Measurements from ENCODE around the gene ROBO1.

GRCh38 chr3:78562328-78562727 lies 1205.5 kb downstream of the ROBO1 start:
- TF ChIP-seq ARID3A (IDR thresholded peaks at IDR 0.05; ENCODE audit: low read depth, low read length) (no peak), HMGXB4 (CRISPR knock-in tag; IDR thresholded peaks at IDR 0.05; ENCODE audit: borderline replicate concordance in 1 of 2, low read depth in 1 of 2) (no peak), USF2 (IDR thresholded peaks at IDR 0.05; ENCODE audit: low read depth, low read length) (no peak), USF2 (CRISPR knock-in tag; IDR thresholded peaks at IDR 0.05; ENCODE audit: borderline replicate concordance) (no peak), ZBTB21 (CRISPR knock-in tag; IDR thresholded peaks at IDR 0.05) (no peak)
- TF ChIP-seq, protein P1, sequence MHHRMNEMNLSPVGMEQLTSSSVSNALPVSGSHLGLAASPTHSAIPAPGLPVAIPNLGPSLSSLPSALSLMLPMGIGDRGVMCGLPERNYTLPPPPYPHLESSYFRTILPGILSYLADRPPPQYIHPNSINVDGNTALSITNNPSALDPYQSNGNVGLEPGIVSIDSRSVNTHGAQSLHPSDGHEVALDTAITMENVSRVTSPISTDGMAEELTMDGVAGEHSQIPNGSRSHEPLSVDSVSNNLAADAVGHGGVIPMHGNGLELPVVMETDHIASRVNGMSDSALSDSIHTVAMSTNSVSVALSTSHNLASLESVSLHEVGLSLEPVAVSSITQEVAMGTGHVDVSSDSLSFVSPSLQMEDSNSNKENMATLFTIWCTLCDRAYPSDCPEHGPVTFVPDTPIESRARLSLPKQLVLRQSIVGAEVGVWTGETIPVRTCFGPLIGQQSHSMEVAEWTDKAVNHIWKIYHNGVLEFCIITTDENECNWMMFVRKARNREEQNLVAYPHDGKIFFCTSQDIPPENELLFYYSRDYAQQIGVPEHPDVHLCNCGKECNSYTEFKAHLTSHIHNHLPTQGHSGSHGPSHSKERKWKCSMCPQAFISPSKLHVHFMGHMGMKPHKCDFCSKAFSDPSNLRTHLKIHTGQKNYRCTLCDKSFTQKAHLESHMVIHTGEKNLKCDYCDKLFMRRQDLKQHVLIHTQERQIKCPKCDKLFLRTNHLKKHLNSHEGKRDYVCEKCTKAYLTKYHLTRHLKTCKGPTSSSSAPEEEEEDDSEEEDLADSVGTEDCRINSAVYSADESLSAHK (CRISPR knock-in tag; IDR thresholded peaks at IDR 0.05; ENCODE audit: borderline replicate concordance), result no peak
- TF ChIP-seq, protein P2, sequence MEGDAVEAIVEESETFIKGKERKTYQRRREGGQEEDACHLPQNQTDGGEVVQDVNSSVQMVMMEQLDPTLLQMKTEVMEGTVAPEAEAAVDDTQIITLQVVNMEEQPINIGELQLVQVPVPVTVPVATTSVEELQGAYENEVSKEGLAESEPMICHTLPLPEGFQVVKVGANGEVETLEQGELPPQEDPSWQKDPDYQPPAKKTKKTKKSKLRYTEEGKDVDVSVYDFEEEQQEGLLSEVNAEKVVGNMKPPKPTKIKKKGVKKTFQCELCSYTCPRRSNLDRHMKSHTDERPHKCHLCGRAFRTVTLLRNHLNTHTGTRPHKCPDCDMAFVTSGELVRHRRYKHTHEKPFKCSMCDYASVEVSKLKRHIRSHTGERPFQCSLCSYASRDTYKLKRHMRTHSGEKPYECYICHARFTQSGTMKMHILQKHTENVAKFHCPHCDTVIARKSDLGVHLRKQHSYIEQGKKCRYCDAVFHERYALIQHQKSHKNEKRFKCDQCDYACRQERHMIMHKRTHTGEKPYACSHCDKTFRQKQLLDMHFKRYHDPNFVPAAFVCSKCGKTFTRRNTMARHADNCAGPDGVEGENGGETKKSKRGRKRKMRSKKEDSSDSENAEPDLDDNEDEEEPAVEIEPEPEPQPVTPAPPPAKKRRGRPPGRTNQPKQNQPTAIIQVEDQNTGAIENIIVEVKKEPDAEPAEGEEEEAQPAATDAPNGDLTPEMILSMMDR (CRISPR knock-in tag; IDR thresholded peaks at IDR 0.05), result no peak
